ENCODE data around the gene GLOD4.

Gene GLOD4

GRCh38 chr17:740240-741017 is 41.7 kb downstream of the GLOD4 start:
- DNase-seq (ENCODE audit: low spot score), result peak; percentile 68

GRCh38 chr17:737561-738113 is 44.4 kb downstream of the GLOD4 start:
- no peak for DNase-seq (ENCODE audit: low spot score)

GRCh38 chr17:733743-734142 is 48.3 kb downstream of the GLOD4 start:
- no peak for DNase-seq (ENCODE audit: low spot score)

DNA sequence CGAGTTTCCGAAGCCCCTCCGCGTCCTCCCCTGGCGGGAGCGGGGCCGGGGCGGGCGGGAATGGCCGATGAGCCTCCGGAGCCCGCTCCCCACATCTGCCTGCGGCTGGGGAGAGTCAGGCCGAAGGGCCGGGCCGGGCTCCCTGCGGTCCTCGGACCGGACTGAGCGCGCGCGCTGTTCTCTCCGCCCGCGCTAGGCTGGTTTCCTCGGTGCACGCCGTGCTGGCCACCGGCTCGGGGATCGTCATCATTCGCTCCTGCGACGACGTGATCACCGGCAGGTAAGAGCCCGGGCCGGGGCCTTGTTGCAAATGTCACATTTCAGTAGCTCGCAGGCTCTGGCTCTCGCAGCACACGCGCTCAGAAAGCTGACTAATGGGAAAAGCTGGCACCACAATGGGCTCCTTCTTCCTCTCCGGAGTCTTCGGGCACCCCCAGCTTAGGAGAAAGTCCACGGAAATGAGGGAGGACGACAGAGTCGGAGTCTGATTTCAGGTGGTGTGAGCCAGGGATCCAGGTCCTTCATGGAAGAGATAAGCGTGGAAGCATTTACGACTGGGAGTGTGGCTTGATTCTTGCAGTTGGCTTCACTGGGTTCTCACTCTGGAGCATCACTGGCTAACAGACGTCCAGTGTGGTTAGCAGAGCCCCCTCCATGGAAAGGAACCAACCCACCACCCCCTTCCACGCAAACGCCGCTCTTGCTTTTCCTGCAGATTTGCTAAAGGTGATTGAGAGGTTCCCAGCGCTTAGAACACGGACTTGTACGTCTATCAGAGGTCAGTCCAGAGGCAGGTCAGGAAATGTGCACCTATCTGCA is 49.0 kb downstream of the GLOD4 start:
- no peak for DNase-seq (ENCODE audit: low spot score)

DNA sequence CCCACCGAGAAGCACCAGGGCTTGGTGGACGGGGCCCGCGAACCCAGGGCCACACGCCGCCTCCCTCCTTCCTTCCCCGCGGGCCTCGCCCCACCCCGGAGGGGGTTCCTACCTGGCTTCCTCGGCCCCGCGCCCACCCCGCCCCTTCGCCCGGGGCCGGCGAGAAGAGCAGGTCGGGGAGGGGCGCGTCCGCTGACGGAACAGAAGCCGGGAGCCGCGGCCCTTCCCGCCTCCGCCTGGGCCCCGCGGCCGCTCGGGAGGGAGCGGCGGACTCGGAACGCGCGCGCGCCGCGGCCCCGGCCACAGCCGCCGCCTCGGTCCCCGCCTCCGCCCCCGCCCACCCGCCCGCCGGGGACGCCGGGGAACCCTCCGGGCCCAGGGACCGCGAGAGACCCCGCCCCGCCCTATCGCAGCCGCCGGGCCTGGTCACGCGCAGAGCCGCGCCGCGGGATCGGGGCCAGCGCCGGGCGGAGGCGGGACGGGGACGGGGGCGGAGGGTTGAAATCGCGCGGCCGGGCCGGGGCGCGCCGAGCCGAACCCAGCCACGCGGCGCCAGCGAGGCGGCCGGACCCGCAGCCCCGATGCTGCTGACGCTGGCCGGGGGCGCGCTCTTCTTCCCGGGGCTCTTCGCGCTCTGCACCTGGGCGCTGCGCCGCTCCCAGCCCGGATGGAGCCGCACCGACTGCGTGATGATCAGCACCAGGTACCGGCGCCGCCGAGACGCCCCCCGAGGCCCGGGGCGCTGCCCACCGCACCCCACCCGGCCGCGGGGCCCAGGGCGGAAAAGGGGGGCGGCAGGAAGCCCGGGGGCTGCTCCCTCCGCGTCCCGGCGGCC is 49.8 kb downstream of the GLOD4 start, which contains the start of gene TLCD3A:
Gene TLCD3A, plus strand, starts transcription at position 530 of the 835 bp plus-strand sequence. Its CDS starts 52 bp downstream, at position 582.
- DNase-seq (ENCODE audit: low spot score), result no peak

- no peak for DNase-seq (ENCODE audit: low spot score)
These were observed 50.4 kb downstream of the GLOD4 start for GRCh38 chr17:731644-732066.

GRCh38 chr17:728911-729310 is 53.2 kb downstream of the GLOD4 start:
- DNase-seq (ENCODE audit: low spot score), result no peak

DNA sequence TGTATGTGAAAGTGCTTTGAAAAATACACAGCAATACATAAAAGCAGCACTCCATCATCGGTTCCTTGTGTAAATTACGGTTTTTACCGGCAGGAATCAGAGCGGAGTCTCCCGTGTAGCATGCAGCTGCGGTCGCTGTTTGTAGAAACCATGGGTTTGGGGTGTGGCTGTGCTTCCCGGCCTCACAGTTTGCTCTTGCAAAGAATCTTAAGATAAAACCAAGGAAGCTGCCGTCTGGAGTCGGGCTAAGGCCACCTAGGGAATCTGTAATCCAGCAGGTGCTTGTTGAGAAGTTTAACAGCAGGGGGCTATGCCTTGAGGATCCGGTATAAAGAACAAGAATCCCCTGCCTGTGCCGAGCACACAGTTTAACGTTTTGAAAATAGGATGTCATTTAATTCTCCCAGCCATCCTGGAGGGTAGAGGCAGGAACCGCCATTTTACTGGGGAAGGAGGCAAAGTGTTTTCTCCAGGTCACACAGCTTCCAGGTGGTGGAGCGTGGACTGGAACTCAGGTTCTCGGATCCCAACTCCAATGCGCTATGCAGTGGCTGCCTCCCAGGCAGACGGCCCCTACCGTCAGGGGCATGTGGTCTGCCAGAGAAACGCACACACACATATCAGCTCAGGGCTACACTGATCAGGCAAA is 55.7 kb downstream of the GLOD4 start:
- DNase-seq (ENCODE audit: low spot score), result no peak

GRCh38 chr17:725746-726145 is 56.3 kb downstream of the GLOD4 start:
- no peak for DNase-seq (ENCODE audit: low spot score)

DNA sequence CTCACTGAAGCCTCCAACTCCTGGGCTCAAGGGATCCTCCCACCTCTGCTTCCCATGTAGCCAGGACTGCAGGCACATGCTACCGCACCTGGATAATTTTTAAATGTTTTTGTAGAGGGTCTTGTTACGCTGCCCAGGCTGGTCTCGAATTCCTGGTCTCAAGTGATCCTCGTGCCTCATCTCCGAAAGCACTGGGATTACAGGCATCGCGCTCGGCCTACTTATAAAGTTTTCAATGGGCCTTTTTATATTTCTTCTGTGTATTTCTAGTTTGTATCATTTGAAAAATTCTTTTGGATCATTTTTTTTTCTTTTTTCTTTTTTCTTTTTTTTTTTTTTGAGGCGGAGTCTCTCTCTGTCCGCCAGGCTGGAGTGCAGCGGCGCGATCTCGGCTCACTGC is 57.0 kb downstream of the GLOD4 start:
- no peak for DNase-seq (ENCODE audit: low spot score)

- no peak for DNase-seq (ENCODE audit: low spot score)
These were observed 60.5 kb downstream of the GLOD4 start for GRCh38 chr17:721540-721937.

GRCh38 chr17:720706-721539 is 61.2 kb downstream of the GLOD4 start:
- no peak for DNase-seq (ENCODE audit: low spot score)

GRCh38 chr17:718075-718474 is 64.0 kb downstream of the GLOD4 start:
- no peak for DNase-seq (ENCODE audit: low spot score)

Measured in pons (tissue), 1 donor.